ENCODE measurements around the gene UBIAD1.

UBIAD1 gene

DNA sequence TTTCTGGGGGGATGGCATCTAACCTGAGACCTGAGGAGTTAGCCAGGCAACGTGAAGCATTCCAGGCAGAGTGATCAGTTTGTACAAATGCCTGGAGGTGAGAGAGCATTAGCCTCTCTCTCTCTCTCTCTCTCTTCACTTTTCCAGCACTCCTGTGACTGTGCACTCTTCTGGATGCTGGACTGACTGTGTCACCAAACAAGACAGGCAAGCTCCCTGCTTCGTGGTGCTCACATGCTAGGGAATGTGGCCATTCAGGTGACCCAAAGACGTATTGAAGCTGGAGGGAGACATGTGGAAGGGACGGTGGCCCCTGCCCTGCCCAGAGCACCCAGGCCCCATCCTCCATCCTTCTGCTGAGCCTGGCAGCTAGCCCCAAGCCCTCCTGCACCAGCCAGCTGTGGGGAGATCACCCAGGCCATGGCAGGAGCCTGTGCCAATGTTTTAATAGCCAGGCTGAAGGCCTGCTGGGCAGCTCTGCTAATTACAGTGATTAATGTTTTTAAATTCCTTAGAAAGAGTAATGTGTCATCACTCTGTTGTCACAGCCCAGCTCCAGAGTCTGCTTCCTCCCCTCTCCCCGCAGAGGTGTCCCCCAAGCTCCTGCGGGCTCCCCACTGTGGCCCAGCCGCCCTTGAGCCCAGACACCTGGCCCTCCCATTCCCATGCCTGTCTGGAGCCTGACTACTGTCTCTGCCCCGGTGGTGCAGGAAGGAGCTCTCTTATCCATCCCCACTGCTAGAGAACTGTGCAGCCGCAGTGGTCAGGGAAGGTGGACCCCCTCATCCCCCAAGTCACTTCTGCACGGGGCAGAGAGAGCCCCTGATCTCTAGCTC lies 48.9 kb downstream of the UBIAD1 start:
- H3K27me3 ChIP-seq (ENCODE audit: control insufficient read depth, insufficient read depth, low read length), result no peaks in the 10 kb centered on the region
- H3K9me3 ChIP-seq (ENCODE audit: control insufficient read depth, low read length), result no peaks in the 10 kb centered on the region
- no peak overlapping the region for H2AFZ ChIP-seq
- no peaks in the 10 kb centered on the region for H3K4me1 ChIP-seq
- no peak overlapping the region for H3K4me2 ChIP-seq (ENCODE audit: low read length)
- no peak overlapping the region for H3K4me3 ChIP-seq (ENCODE audit: low read depth, low read length)
- TF ChIP-seq, protein P1, sequence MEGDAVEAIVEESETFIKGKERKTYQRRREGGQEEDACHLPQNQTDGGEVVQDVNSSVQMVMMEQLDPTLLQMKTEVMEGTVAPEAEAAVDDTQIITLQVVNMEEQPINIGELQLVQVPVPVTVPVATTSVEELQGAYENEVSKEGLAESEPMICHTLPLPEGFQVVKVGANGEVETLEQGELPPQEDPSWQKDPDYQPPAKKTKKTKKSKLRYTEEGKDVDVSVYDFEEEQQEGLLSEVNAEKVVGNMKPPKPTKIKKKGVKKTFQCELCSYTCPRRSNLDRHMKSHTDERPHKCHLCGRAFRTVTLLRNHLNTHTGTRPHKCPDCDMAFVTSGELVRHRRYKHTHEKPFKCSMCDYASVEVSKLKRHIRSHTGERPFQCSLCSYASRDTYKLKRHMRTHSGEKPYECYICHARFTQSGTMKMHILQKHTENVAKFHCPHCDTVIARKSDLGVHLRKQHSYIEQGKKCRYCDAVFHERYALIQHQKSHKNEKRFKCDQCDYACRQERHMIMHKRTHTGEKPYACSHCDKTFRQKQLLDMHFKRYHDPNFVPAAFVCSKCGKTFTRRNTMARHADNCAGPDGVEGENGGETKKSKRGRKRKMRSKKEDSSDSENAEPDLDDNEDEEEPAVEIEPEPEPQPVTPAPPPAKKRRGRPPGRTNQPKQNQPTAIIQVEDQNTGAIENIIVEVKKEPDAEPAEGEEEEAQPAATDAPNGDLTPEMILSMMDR (IDR thresholded peaks at IDR 0.05), result no peak
- H3K36me3 ChIP-seq (ENCODE audit: control insufficient read depth, insufficient read depth, low read length), result no peaks in the 10 kb centered on the region
- no peak overlapping the region for H3K9ac ChIP-seq
- no peaks in the 10 kb centered on the region for H3K79me2 ChIP-seq
- H3K27ac ChIP-seq, result no peak overlapping the region

GRCh38 chr1:11324567-11325165 lies 51.7 kb downstream of the UBIAD1 start:
- no peak overlapping the region for H3K4me3 ChIP-seq (ENCODE audit: low read depth, low read length)
- TF ChIP-seq, protein P1 (IDR thresholded peaks at IDR 0.05), result no peak
- no peaks in the 10 kb centered on the region for H3K79me2 ChIP-seq
- no peak overlapping the region for H3K9ac ChIP-seq
- H3K9me3 ChIP-seq (ENCODE audit: control insufficient read depth, low read length), result no peaks in the 10 kb centered on the region
- H3K36me3 ChIP-seq (ENCODE audit: control insufficient read depth, insufficient read depth, low read length), result no peaks in the 10 kb centered on the region
- H3K4me1 ChIP-seq, result no peaks in the 10 kb centered on the region
- no peak overlapping the region for H3K4me2 ChIP-seq (ENCODE audit: low read length)
- H2AFZ ChIP-seq, result no peak overlapping the region
- no peaks in the 10 kb centered on the region for H3K27me3 ChIP-seq (ENCODE audit: control insufficient read depth, insufficient read depth, low read length)
- no peak overlapping the region for H3K27ac ChIP-seq

GRCh38 chr1:11326070-11326469 lies 53.1 kb downstream of the UBIAD1 start:
- H3K27ac ChIP-seq, result no peak overlapping the region
- no peak overlapping the region for H3K4me3 ChIP-seq (ENCODE audit: low read depth, low read length)
- TF ChIP-seq, protein P1 (IDR thresholded peaks at IDR 0.05), result no peak
- no peaks in the 10 kb centered on the region for H3K9me3 ChIP-seq (ENCODE audit: control insufficient read depth, low read length)
- no peaks in the 10 kb centered on the region for H3K27me3 ChIP-seq (ENCODE audit: control insufficient read depth, insufficient read depth, low read length)
- no peak overlapping the region for H2AFZ ChIP-seq
- H3K79me2 ChIP-seq, result no peaks in the 10 kb centered on the region
- H3K4me1 ChIP-seq, result no peaks in the 10 kb centered on the region
- no peaks in the 10 kb centered on the region for H3K36me3 ChIP-seq (ENCODE audit: control insufficient read depth, insufficient read depth, low read length)
- H3K4me2 ChIP-seq (ENCODE audit: low read length), result no peak overlapping the region
- H3K9ac ChIP-seq, result no peak overlapping the region

GRCh38 chr1:11328444-11328843 lies 55.4 kb downstream of the UBIAD1 start:
- Histone ChIP-seq H3K36me3 (ENCODE audit: control insufficient read depth, insufficient read depth, low read length) (no peaks in the 10 kb centered on the region), H3K27me3 (ENCODE audit: control insufficient read depth, insufficient read depth, low read length) (no peaks in the 10 kb centered on the region), H3K4me2 (ENCODE audit: low read length) (no peak overlapping the region), H3K9ac (no peak overlapping the region), H3K79me2 (no peaks in the 10 kb centered on the region), H3K4me3 (ENCODE audit: low read depth, low read length) (no peak overlapping the region), H2AFZ (no peak overlapping the region), H3K9me3 (ENCODE audit: control insufficient read depth, low read length) (no peaks in the 10 kb centered on the region), H3K27ac (no peak overlapping the region), H3K4me1 (no peaks in the 10 kb centered on the region)
- TF ChIP-seq, protein P1 (IDR thresholded peaks at IDR 0.05), result no peak
